PC-9 (cell line): Measurements from ENCODE around the gene LATS2. TPM values are rescaled to one million over a fixed set of nuclear protein-coding genes. Genes with fewer than 3 reads are reported as not detected.

Source experiments
- BruUV-seq: library from RNA; stranded (reverse); fragments of 400-500 nt; replicated peaks from 2 replicates; lab custom pipeline; 2021; lab: Mats Ljungman, UMichigan
- CTCF ChIA-PET: fragments of 300-600 bp; sonication (Branson Sonifier 250); formaldehyde crosslinking; loops from one replicate; lab custom pipeline; 2022; ENCODE audit warnings: antibody characterized with exemption; lab: Charles Lee
- POLR2A ChIA-PET: fragments of 300-600 bp; sonication (Branson Sonifier 250); formaldehyde crosslinking; loops from one replicate; lab custom pipeline; 2022; ENCODE audit warnings: antibody characterized with exemption; ENCODE audit not compliant: unreplicated experiment; lab: Charles Lee
- DNase-seq, 2 experiments: peaks; one replicate each; pipeline versions ENCODE4 v3.0.0 to v3.0.0-alpha.2; 2015 to 2022; ENCODE audit warnings: mixed read lengths in 1 of 2
- H2AFZ ChIP-seq: fragments of 200-600 bp; sonication (generic); 2 replicates; pipeline ENCODE4 v1.8.1; 2017; ENCODE audit warnings: antibody characterized with exemption
- H3F3A ChIP-seq: fragments of 200-600 bp; sonication (generic); 2 replicates; pipeline ENCODE4 v1.8.1; 2017; ENCODE audit warnings: antibody characterized with exemption, mild to moderate bottlenecking, low read depth; ENCODE audit not compliant: insufficient read depth
- H3K27ac ChIP-seq: fragments of 200-600 bp; sonication (generic); 2 replicates; pipeline ENCODE4 v1.6.1; 2016; ENCODE audit warnings: mixed run types
- H3K27me3 ChIP-seq: fragments of 200-600 bp; sonication (generic); 2 replicates; pipeline ENCODE4 v1.6.1; 2016; ENCODE audit warnings: low read depth, mixed run types; ENCODE audit not compliant: insufficient read depth
- H3K36me3 ChIP-seq: fragments of 200-600 bp; sonication (generic); 2 replicates; pipeline ENCODE4 v1.6.1; 2016; ENCODE audit warnings: low read depth, mixed run types
- H3K4me1 ChIP-seq: fragments of 200-600 bp; sonication (generic); replicated peaks from 2 replicates; pipeline ENCODE4 v1.6.1; 2016; ENCODE audit warnings: mixed run types; ENCODE audit not compliant: insufficient read depth
- H3K4me2 ChIP-seq: fragments of 200-600 bp; sonication (generic); 2 replicates; pipeline ENCODE4 v1.6.1; 2017; ENCODE audit warnings: mixed run types
- H3K4me3 ChIP-seq: fragments of 200-600 bp; sonication (generic); 2 replicates; pipeline ENCODE4 v1.6.1; 2016; ENCODE audit warnings: mixed run types
- H3K79me2 ChIP-seq: fragments of 200-600 bp; sonication (generic); 2 replicates; pipeline ENCODE4 v1.6.1; 2017; ENCODE audit warnings: low read depth, mixed run types
- H3K9me2 ChIP-seq: fragments of 200-600 bp; sonication (generic); 2 replicates; pipeline ENCODE4 v1.8.1; 2017; ENCODE audit warnings: mild to moderate bottlenecking; ENCODE audit not compliant: insufficient read depth
- H3K9me3 ChIP-seq: fragments of 200-600 bp; sonication (generic); 2 replicates; pipeline ENCODE4 v1.8.1; 2016; ENCODE audit warnings: low read depth; ENCODE audit not compliant: insufficient read depth
- H4K20me1 ChIP-seq: fragments of 200-600 bp; sonication (generic); 2 replicates; pipeline ENCODE4 v1.8.1; 2017; ENCODE audit not compliant: insufficient read depth
- EZH2 ChIP-seq: fragments of 200-600 bp; sonication (generic); IDR thresholded peaks from 2 replicates; pipeline ENCODE4 v1.8.0; 2017; ENCODE audit warnings: antibody characterized with exemption, low read depth
- intact Hi-C: fragments of 100-400 bp; cut with micrococcal nuclease; formaldehyde crosslinking; loops from one replicate; pipeline ENCODE4 v1.10.0; 2022; ENCODE audit not compliant: unreplicated experiment
- total RNA-seq: library from RNA; stranded (reverse); gene quantifications from 2 replicates; pipeline ENCODE4 v1.2.3, GENCODE V29; 2021
- TF ChIP-seq, protein P1 (sequence below): fragments of 200-600 bp; sonication (generic); conservative IDR thresholded peaks from 2 replicates; pipeline ENCODE4 v1.6.1; 2017; ENCODE audit warnings: mixed run types, antibody characterized with exemption, mild to moderate bottlenecking, moderate library complexity

The LATS2 gene
- total RNA-seq, 1 experiment from 2014 or later, result 12.3 TPM

DNA sequence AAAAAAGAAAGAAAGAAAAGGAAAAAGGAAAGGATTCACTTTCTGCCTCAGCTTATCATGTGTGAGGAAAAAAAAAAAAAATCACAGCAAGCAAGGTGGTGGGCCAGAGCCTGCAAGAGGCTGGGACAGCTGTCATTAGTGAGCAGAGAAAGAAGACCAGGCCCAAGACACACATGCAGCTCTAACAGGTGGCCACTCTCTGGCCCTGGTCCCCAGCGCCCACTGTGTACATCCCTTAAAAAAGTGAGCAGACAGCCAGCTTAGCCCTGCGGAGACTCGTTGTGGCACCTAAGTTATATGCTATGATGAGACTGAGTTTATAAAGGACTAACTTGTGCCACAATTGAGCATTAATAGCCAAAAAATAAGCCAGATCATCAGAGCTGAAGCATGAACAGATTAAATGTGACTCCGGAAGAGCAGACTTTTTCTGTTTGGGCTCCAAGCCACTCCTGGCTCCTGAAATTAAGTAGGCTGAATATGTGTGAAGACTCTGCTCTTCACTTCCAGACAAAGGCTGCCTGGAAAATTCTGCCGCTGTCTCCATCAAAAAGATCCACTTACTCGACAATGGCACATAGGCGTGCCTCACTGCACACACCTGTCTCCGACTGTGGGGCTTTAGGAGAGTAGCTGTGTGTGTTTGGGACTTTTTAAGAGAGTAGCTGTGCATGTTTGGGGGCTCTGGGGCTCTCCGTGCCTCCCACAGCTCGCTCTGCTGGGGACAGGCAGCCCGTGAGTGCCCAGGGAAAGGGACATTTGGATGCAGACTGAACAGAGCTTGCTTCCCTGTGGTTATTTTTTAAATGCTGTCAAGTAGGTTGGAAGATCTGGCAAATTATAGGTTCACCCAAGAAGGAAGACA lies 55.0 kb downstream of the LATS2 start:
- Histone ChIP-seq H3K36me3 (no peaks in the 10 kb centered on the region), H3K4me3 (no peak overlapping the region), H4K20me1 (peaks cover 16% of the 10 kb centered on the region), H3K9me3 (no peaks in the 10 kb centered on the region), H3K27me3 (no peaks in the 10 kb centered on the region), H3K27ac (no peak overlapping the region), H3F3A (peaks cover 6% of the 10 kb centered on the region; the same call in 1 of the 2 replicates), H2AFZ (no peak overlapping the region), H3K9me2 (no peaks in the 10 kb centered on the region), H3K4me2 (no peak overlapping the region), H3K79me2 (no peaks in the 10 kb centered on the region), H3K4me1 (no peaks in the 10 kb centered on the region)
- ChIA-PET CTCF (interaction anchor here (0.6 kb wide), 2 partner anchors 104 to 214 kb away, joined by 3 read pairs; no protein-coding TSS in a partner anchor), POLR2A (no interaction called here)
- no TSS peak for BruUV-seq
- TF ChIP-seq, protein P1, sequence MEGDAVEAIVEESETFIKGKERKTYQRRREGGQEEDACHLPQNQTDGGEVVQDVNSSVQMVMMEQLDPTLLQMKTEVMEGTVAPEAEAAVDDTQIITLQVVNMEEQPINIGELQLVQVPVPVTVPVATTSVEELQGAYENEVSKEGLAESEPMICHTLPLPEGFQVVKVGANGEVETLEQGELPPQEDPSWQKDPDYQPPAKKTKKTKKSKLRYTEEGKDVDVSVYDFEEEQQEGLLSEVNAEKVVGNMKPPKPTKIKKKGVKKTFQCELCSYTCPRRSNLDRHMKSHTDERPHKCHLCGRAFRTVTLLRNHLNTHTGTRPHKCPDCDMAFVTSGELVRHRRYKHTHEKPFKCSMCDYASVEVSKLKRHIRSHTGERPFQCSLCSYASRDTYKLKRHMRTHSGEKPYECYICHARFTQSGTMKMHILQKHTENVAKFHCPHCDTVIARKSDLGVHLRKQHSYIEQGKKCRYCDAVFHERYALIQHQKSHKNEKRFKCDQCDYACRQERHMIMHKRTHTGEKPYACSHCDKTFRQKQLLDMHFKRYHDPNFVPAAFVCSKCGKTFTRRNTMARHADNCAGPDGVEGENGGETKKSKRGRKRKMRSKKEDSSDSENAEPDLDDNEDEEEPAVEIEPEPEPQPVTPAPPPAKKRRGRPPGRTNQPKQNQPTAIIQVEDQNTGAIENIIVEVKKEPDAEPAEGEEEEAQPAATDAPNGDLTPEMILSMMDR, result no peak
- TF ChIP-seq EZH2, result no peak
- intact Hi-C loops, result no loop called here
- no peak for DNase-seq

DNA sequence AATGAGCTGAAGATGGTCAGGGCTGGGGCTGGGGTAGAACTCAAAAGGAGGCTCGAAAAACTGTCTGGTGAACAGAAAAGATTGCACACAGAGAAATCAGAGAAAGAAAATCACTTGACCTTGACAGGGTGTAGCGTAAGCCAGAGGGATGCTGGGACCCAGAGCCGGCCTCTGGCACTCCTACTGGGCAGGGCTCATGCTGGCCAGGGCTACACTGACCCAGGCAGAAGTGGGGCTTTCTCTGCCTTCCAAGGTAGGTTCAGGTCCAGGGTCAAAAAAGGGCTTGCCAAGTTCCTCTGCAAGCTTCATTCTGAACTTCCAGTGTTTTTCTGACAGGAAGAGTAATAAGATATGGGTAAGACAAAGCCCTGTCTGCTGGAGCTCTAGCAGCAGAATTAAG lies 56.2 kb downstream of the LATS2 start:
- no peaks in the 10 kb centered on the region for H3K79me2 ChIP-seq
- no peaks in the 10 kb centered on the region for H3F3A ChIP-seq
- no peaks in the 10 kb centered on the region for H3K9me3 ChIP-seq
- TF ChIP-seq, protein P1, result no peak
- no peak for TF ChIP-seq EZH2
- H3K27ac ChIP-seq, result no peak overlapping the region
- no peaks in the 10 kb centered on the region for H3K27me3 ChIP-seq
- H2AFZ ChIP-seq, result no peak overlapping the region
- no TSS peak for BruUV-seq
- no peaks in the 10 kb centered on the region for H3K36me3 ChIP-seq
- POLR2A ChIA-PET, result no interaction called here
- H4K20me1 ChIP-seq, result peaks cover 4% of the 10 kb centered on the region
- no peaks in the 10 kb centered on the region for H3K9me2 ChIP-seq
- no peak overlapping the region for H3K4me3 ChIP-seq
- H3K4me2 ChIP-seq, result no peak overlapping the region
- DNase-seq, result no peak
- no peaks in the 10 kb centered on the region for H3K4me1 ChIP-seq
- CTCF ChIA-PET, result no interaction called here
- intact Hi-C loops, result no loop called here

DNA sequence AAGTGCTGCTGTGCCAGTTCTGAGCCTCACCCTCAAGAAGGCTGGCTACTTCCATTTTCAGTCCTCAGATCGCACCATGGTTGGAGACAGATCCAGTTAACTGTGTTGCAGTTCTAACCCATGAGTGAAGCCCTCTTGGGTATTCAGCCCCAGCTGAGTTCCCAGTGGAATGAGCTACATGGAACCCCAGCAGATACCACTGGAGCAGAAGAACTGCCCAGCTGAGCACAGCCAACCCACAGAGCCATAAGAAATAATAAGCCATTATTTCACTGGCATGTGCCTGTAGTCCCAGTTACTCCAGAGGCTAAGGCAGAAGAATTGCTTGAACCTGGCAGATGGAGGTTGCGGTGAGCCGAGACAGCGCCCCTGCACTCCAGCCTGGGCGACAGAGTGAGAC lies 59.9 kb downstream of the LATS2 start:
- Histone ChIP-seq H4K20me1 (no peaks in the 10 kb centered on the region; the same call in 1 of the 2 replicates), H3K9me3 (no peaks in the 10 kb centered on the region), H3K27ac (no peak overlapping the region), H3K9me2 (no peaks in the 10 kb centered on the region), H3F3A (no peaks in the 10 kb centered on the region), H3K36me3 (no peaks in the 10 kb centered on the region), H3K4me1 (no peaks in the 10 kb centered on the region), H3K27me3 (no peaks in the 10 kb centered on the region), H3K4me3 (no peak overlapping the region), H3K4me2 (no peak overlapping the region), H3K79me2 (no peaks in the 10 kb centered on the region), H2AFZ (no peak overlapping the region)
- intact Hi-C loops, result no loop called here
- no peak for DNase-seq
- ChIA-PET CTCF (no interaction called here), POLR2A (no interaction called here)
- no peak for TF ChIP-seq EZH2
- TF ChIP-seq, protein P1, result no peak
- BruUV-seq, result no TSS peak
